ENCODE data around the gene FTSJ3. TPM values are rescaled to one million over a fixed set of nuclear protein-coding genes. Genes with fewer than 3 reads are reported as not detected.

Gene FTSJ3
- total and polyA plus RNA-seq, 4 donors = 10.0 to 38.1 (median 29.7) TPM

GRCh38 chr17:63840591-63841349 is 13.3 kb upstream of the FTSJ3 start:
- Histone ChIP-seq H3K4me3 (ENCODE audit: low read length in 2 of 2) (no peak overlapping the region), H3K9me3 (ENCODE audit: control insufficient read depth, low read length) (no peaks in the 10 kb centered on the region), H3K27me3 (ENCODE audit: control insufficient read depth in 1 of 2, insufficient read depth in 2 of 2, low read length in 1 of 2) (no peaks in the 10 kb centered on the region), H3K4me1 (ENCODE audit: control insufficient read depth in 1 of 2, insufficient read depth in 2 of 2, low read length in 2 of 2) (peaks cover 2 to 4% of the 10 kb centered on the region in 2 donors), H3K27ac (ENCODE audit: low read depth in 1 of 2, low read length in 2 of 2) (peak overlapping the region in 1 of 2 donors; percentile 64), H3K36me3 (ENCODE audit: control insufficient read depth in 1 of 2, insufficient read depth in 2 of 2, low read length in 1 of 2) (no peaks in the 10 kb centered on the region)
- intact Hi-C loops (cut with DNase I) = loop anchor here in 1 of 2 donors (5.0 kb wide), 1 partner anchor 68 kb away; the partner anchor contains the start of genes CCDC47 and DDX42
- WGBS, 2 donors = 30 to 37% methylated on average over 4 of the region's 4 CpGs
- no peak for ATAC-seq (ENCODE audit: low FRiP score)
- peak in 1 of 2 donors; percentile 63 for DNase-seq

- WGBS, 2 donors = 15% methylated on average over 7 of the region's 7 CpGs
- Histone ChIP-seq H3K9me3 (ENCODE audit: control insufficient read depth, low read length) (no peaks in the 10 kb centered on the region), H3K4me3 (ENCODE audit: low read length in 2 of 2) (no peak overlapping the region), H3K4me1 (ENCODE audit: control insufficient read depth in 1 of 2, insufficient read depth in 2 of 2, low read length in 2 of 2) (peaks cover 0 to 4% of the 10 kb centered on the region in 2 donors), H3K27me3 (ENCODE audit: control insufficient read depth in 1 of 2, insufficient read depth in 2 of 2, low read length in 1 of 2) (no peaks in the 10 kb centered on the region), H3K36me3 (ENCODE audit: control insufficient read depth in 1 of 2, insufficient read depth in 2 of 2, low read length in 1 of 2) (peaks cover 2 to 3% of the 10 kb centered on the region in 2 donors), H3K27ac (ENCODE audit: low read depth in 1 of 2, low read length in 2 of 2) (peak overlapping the region in 1 of 2 donors; percentile 23)
- DNase-seq (peak; percentile 90 to 95), ATAC-seq (ENCODE audit: low FRiP score) (peak; percentile 71)
- intact Hi-C loops (cut with DNase I) = no loop called here
Measured at GRCh38 chr17:63838631-63839171, 11.2 kb upstream of the FTSJ3 start.

GRCh38 chr17:63837962-63838600 is 10.6 kb upstream of the FTSJ3 start:
- peak in 1 of 2 donors; percentile 55 for DNase-seq
- peak overlapping the region in 1 of 2 donors; percentile 29 for H3K27ac ChIP-seq (ENCODE audit: low read depth in 1 of 2, low read length in 2 of 2)
- no peaks in the 10 kb centered on the region for H3K27me3 ChIP-seq (ENCODE audit: control insufficient read depth in 1 of 2, insufficient read depth in 2 of 2, low read length in 1 of 2)
- no peak overlapping the region for H3K4me3 ChIP-seq (ENCODE audit: low read length in 2 of 2)
- no peaks in the 10 kb centered on the region for H3K9me3 ChIP-seq (ENCODE audit: control insufficient read depth, low read length)
- ATAC-seq (ENCODE audit: low FRiP score) = no peak
- peaks cover 0 to 4% of the 10 kb centered on the region in 2 donors for H3K4me1 ChIP-seq (ENCODE audit: control insufficient read depth in 1 of 2, insufficient read depth in 2 of 2, low read length in 2 of 2)
- intact Hi-C loops (cut with DNase I) = no loop called here
- peaks cover 2 to 6% of the 10 kb centered on the region in 2 donors for H3K36me3 ChIP-seq (ENCODE audit: control insufficient read depth in 1 of 2, insufficient read depth in 2 of 2, low read length in 1 of 2)
- WGBS, 2 donors = 60 to 66% methylated on average over 5 of the region's 5 CpGs

- Histone ChIP-seq H3K36me3 (ENCODE audit: control insufficient read depth in 1 of 2, insufficient read depth in 2 of 2, low read length in 1 of 2) (peaks cover 6 to 10% of the 10 kb centered on the region in 2 donors), H3K4me1 (ENCODE audit: control insufficient read depth in 1 of 2, insufficient read depth in 2 of 2, low read length in 2 of 2) (peaks cover 0 to 4% of the 10 kb centered on the region in 2 donors), H3K9me3 (ENCODE audit: control insufficient read depth, low read length) (no peaks in the 10 kb centered on the region), H3K4me3 (ENCODE audit: low read length in 2 of 2) (no peak overlapping the region), H3K27me3 (ENCODE audit: control insufficient read depth in 1 of 2, insufficient read depth in 2 of 2, low read length in 1 of 2) (no peaks in the 10 kb centered on the region), H3K27ac (ENCODE audit: low read depth in 1 of 2, low read length in 2 of 2) (peak overlapping the region in 1 of 2 donors; percentile 29)
- WGBS, 2 donors = 81 to 83% methylated on average over 12 of the region's 12 CpGs
- ATAC-seq (ENCODE audit: low FRiP score) = no peak
- intact Hi-C loops (cut with DNase I) = no loop called here
- DNase-seq = peak in 1 of 2 donors; percentile 71
Measured at GRCh38 chr17:63837480-63837879, 10.0 kb upstream of the FTSJ3 start.

- Histone ChIP-seq H3K27me3 (ENCODE audit: control insufficient read depth in 1 of 2, insufficient read depth in 2 of 2, low read length in 1 of 2) (no peaks in the 10 kb centered on the region), H3K36me3 (ENCODE audit: control insufficient read depth in 1 of 2, insufficient read depth in 2 of 2, low read length in 1 of 2) (peaks cover 6 to 12% of the 10 kb centered on the region in 2 donors), H3K4me1 (ENCODE audit: control insufficient read depth in 1 of 2, insufficient read depth in 2 of 2, low read length in 2 of 2) (peaks cover 0 to 4% of the 10 kb centered on the region in 2 donors), H3K9me3 (ENCODE audit: control insufficient read depth, low read length) (no peaks in the 10 kb centered on the region), H3K4me3 (ENCODE audit: low read length in 2 of 2) (no peak overlapping the region), H3K27ac (ENCODE audit: low read depth in 1 of 2, low read length in 2 of 2) (no peak overlapping the region)
- ATAC-seq (ENCODE audit: low FRiP score) (no peak), DNase-seq (peak in 1 of 2 donors; percentile 65)
- intact Hi-C loops (cut with DNase I) = no loop called here
- 94 to 95% methylated on average over 7 of the region's 7 CpGs for WGBS, 2 donors
Measured at GRCh38 chr17:63836811-63837210, 9.3 kb upstream of the FTSJ3 start.

- no peak overlapping the region for H3K4me3 ChIP-seq (ENCODE audit: low read length in 2 of 2)
- H3K36me3 ChIP-seq (ENCODE audit: control insufficient read depth in 1 of 2, insufficient read depth in 2 of 2, low read length in 1 of 2) = peaks cover 6 to 17% of the 10 kb centered on the region in 2 donors
- no peak overlapping the region for H3K27ac ChIP-seq (ENCODE audit: low read depth in 1 of 2, low read length in 2 of 2)
- 83 to 85% methylated on average over 9 of the region's 9 CpGs for WGBS, 2 donors
- DNase-seq (peak in 1 of 2 donors; percentile 55), ATAC-seq (ENCODE audit: low FRiP score) (no peak)
- intact Hi-C loops (cut with DNase I) = no loop called here
- no peaks in the 10 kb centered on the region for H3K4me1 ChIP-seq (ENCODE audit: control insufficient read depth in 1 of 2, insufficient read depth in 2 of 2, low read length in 2 of 2)
- H3K9me3 ChIP-seq (ENCODE audit: control insufficient read depth, low read length) = no peaks in the 10 kb centered on the region
- H3K27me3 ChIP-seq (ENCODE audit: control insufficient read depth in 1 of 2, insufficient read depth in 2 of 2, low read length in 1 of 2) = no peaks in the 10 kb centered on the region
Measured at GRCh38 chr17:63835167-63835720, 7.8 kb upstream of the FTSJ3 start.

- peak in 1 of 2 donors; percentile 71 for DNase-seq
- intact Hi-C loops (cut with DNase I) = no loop called here
- WGBS, 2 donors = 34 to 35% methylated on average over 13 of the region's 13 CpGs
- H3K36me3 ChIP-seq (ENCODE audit: control insufficient read depth in 1 of 2, insufficient read depth in 2 of 2, low read length in 1 of 2) = peaks cover 6 to 19% of the 10 kb centered on the region in 2 donors
- no peak overlapping the region for H3K4me3 ChIP-seq (ENCODE audit: low read length in 2 of 2)
- H3K9me3 ChIP-seq (ENCODE audit: control insufficient read depth, low read length) = no peaks in the 10 kb centered on the region
- no peaks in the 10 kb centered on the region for H3K4me1 ChIP-seq (ENCODE audit: control insufficient read depth in 1 of 2, insufficient read depth in 2 of 2, low read length in 2 of 2)
- no peaks in the 10 kb centered on the region for H3K27me3 ChIP-seq (ENCODE audit: control insufficient read depth in 1 of 2, insufficient read depth in 2 of 2, low read length in 1 of 2)
- H3K27ac ChIP-seq (ENCODE audit: low read depth in 1 of 2, low read length in 2 of 2) = no peak overlapping the region
- no peak for ATAC-seq (ENCODE audit: low FRiP score)
Measured at GRCh38 chr17:63834431-63835166, 7.1 kb upstream of the FTSJ3 start.

- no peaks in the 10 kb centered on the region for H3K9me3 ChIP-seq (ENCODE audit: control insufficient read depth, low read length)
- no peak for DNase-seq
- intact Hi-C loops (cut with DNase I) = no loop called here
- H3K4me3 ChIP-seq (ENCODE audit: low read length in 2 of 2) = no peak overlapping the region
- no peaks in the 10 kb centered on the region for H3K27me3 ChIP-seq (ENCODE audit: control insufficient read depth in 1 of 2, insufficient read depth in 2 of 2, low read length in 1 of 2)
- WGBS, 2 donors = 86 to 87% methylated on average over 15 of the region's 15 CpGs
- H3K36me3 ChIP-seq (ENCODE audit: control insufficient read depth in 1 of 2, insufficient read depth in 2 of 2, low read length in 1 of 2) = peaks cover 6 to 19% of the 10 kb centered on the region in 2 donors
- no peaks in the 10 kb centered on the region for H3K4me1 ChIP-seq (ENCODE audit: control insufficient read depth in 1 of 2, insufficient read depth in 2 of 2, low read length in 2 of 2)
- H3K27ac ChIP-seq (ENCODE audit: low read depth in 1 of 2, low read length in 2 of 2) = no peak overlapping the region
- no peak for ATAC-seq (ENCODE audit: low FRiP score)
Measured at GRCh38 chr17:63833741-63834373, 6.4 kb upstream of the FTSJ3 start.
